Measurements from ENCODE around the gene MEIS1.

DNA sequence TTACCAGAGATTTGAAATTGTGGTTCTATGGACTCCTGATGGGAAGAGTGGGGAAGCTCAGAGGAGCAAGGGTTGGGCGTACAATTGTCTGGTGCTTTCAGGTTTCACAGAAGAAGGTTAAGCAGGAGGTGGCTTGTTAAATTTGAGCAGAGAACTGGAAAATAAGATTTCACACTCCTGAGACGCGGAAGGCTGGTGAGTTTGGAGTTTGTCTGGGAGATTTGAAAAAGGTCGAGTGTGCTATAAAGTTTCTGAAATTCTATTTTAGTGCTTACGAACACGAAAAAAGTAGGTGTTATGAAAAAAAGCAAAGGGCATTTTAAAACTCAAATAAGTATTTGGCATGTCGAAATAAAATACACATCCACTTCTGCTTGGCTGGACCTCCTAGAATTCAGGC is 170.1 kb downstream of the MEIS1 start:
- TF ChIP-seq CTCF (IDR thresholded peaks at IDR 0.05) (no peak), POLR2A (IDR thresholded peaks at IDR 0.05) (no peak)
